GM12878 (cell line): Measurements from ENCODE around the gene IZUMO1. TPM values are rescaled to one million over a fixed set of nuclear protein-coding genes. Genes with fewer than 3 reads are reported as not detected.

Source experiments
- CREM ChIP-seq: IDR thresholded peaks from 2 replicates; pipeline ENCODE4 v1.6.1; 2014; ENCODE audit warnings: antibody characterized with exemption, low read depth
- ELK1 ChIP-seq: IDR thresholded peaks from 2 replicates; pipeline ENCODE4 v1.6.1; 2012; ENCODE audit warnings: low read depth, low read length, improper control_type of control experiment
- GABPA ChIP-seq: IDR thresholded peaks from 2 replicates; pipeline ENCODE4 v1.6.1; 2014; ENCODE audit warnings: antibody characterized with exemption, low read depth, mild to moderate bottlenecking, inconsistent platforms
- IKZF2 ChIP-seq, 2 experiments: fragments of 450-650 bp; IDR thresholded peaks; 2 replicates each; pipeline ENCODE4 v1.6.1; 2017; ENCODE audit warnings: mild to moderate bottlenecking in 2 of 2, moderate library complexity in 2 of 2
- KDM1A ChIP-seq: fragments of 200-600 bp; sonication (generic); IDR thresholded peaks from 2 replicates; pipeline ENCODE4 v1.6.1; 2016; ENCODE audit warnings: borderline replicate concordance
- MEF2A ChIP-seq: IDR thresholded peaks from 2 replicates; pipeline ENCODE4 v1.6.1; 2011; ENCODE audit warnings: low read depth, mild to moderate bottlenecking, low read length, moderate library complexity; ENCODE audit not compliant: insufficient read depth
- MEF2B ChIP-seq: fragments of 450-650 bp; IDR thresholded peaks from 2 replicates; pipeline ENCODE4 v1.6.1; 2018; ENCODE audit warnings: mild to moderate bottlenecking, moderate library complexity; ENCODE audit not compliant: partially characterized antibody, poor library complexity, severe bottlenecking
- MXI1 ChIP-seq: fragments of 150-350 bp; IDR thresholded peaks from 2 replicates; pipeline ENCODE4 v1.6.1; 2011; ENCODE audit warnings: low read depth, mild to moderate bottlenecking, inconsistent platforms, low read length, improper control_type of control experiment
- MYB ChIP-seq: fragments of 150-350 bp; IDR thresholded peaks from 2 replicates; pipeline ENCODE4 v1.6.1; 2014; ENCODE audit warnings: mild to moderate bottlenecking, low read depth, low read length, borderline replicate concordance
- NFYA ChIP-seq: IDR thresholded peaks from 2 replicates; pipeline ENCODE4 v1.6.1; 2011; ENCODE audit warnings: low read depth, mild to moderate bottlenecking, low read length, improper control_type of control experiment, borderline replicate concordance
- RB1 ChIP-seq: fragments of 450-650 bp; formaldehyde crosslinking; IDR thresholded peaks from 2 replicates; pipeline ENCODE4 v1.6.1; 2017; ENCODE audit warnings: mild to moderate bottlenecking, borderline replicate concordance
- RFX5 ChIP-seq: IDR thresholded peaks from 2 replicates; pipeline ENCODE4 v1.6.1; 2011; ENCODE audit warnings: low read depth, low read length, improper control_type of control experiment
- SMAD1 ChIP-seq: fragments of 450-650 bp; IDR thresholded peaks from 2 replicates; pipeline ENCODE4 v1.6.1; 2018; ENCODE audit warnings: mild to moderate bottlenecking, low read depth; ENCODE audit not compliant: partially characterized antibody
- SREBF1 ChIP-seq: IDR thresholded peaks from 2 replicates; pipeline ENCODE4 v1.6.1; 2012; ENCODE audit warnings: mild to moderate bottlenecking, low read length
- SREBF2 ChIP-seq: IDR thresholded peaks from 2 replicates; pipeline ENCODE4 v1.6.1; 2012; ENCODE audit warnings: mild to moderate bottlenecking, low read length
- STAT1 ChIP-seq: fragments of 450-650 bp; conservative IDR thresholded peaks from 2 replicates; pipeline ENCODE4 v1.6.1; 2014; ENCODE audit warnings: antibody characterized with exemption, mild to moderate bottlenecking
- TAF1 ChIP-seq: IDR thresholded peaks from 2 replicates; pipeline ENCODE4 v1.6.1; 2011; ENCODE audit warnings: mild to moderate bottlenecking, low read depth, low read length, borderline replicate concordance
- YY1 ChIP-seq: IDR thresholded peaks from 2 replicates; pipeline ENCODE4 v1.6.1; 2011; ENCODE audit warnings: low read depth, mild to moderate bottlenecking, low read length
- ZBTB11 ChIP-seq: fragments of 450-650 bp; formaldehyde crosslinking; IDR thresholded peaks from 2 replicates; pipeline ENCODE4 v1.5.0; 2022; ENCODE audit warnings: mild to moderate bottlenecking, missing genetic modification characterization
- ZNF622 ChIP-seq: fragments of 450-650 bp; IDR thresholded peaks from 2 replicates; pipeline ENCODE4 v1.6.1; 2017; ENCODE audit warnings: mild to moderate bottlenecking, inconsistent platforms
- polyA plus RNA-seq, 11 experiments: library from polyadenylated mRNA; depleted of rRNA in 4 of 11; unstranded in 6 of 11; stranded (reverse) in 5 of 11; fragments of >200 nt; fragmentation: Nextera tagmentation in 4 of 11; fragmentation: Illumina TruSeq in 1 of 11; extraction: Ambion mirVana in 4 of 11; extraction: Trizol in 1 of 11; gene quantifications; 1 replicate in 1 of 11; 2 replicates in 10 of 11; pipeline versions ENCODE4 v1.2.1 to v1.2.3, GENCODE V29; 2011 to 2016; ENCODE audit warnings: inconsistent platforms in 2 of 11, missing spikeins in 2 of 11, low read depth in 1 of 11
- total RNA-seq, 4 experiments: library from RNA; depleted of rRNA in 3 of 4; stranded (reverse); fragments of >200 nt in 3 of 4; fragmentation: Illumina TruSeq in 1 of 4; extraction: Trizol in 1 of 4; gene quantifications; 2 replicates each; pipeline versions ENCODE4 v1.2.1 to v1.2.3, GENCODE V29; 2013 to 2021
- TF ChIP-seq, protein P1 (sequence below): fragments of 450-650 bp; IDR thresholded peaks from 2 replicates; pipeline ENCODE4 v1.6.1; 2017; ENCODE audit warnings: mild to moderate bottlenecking, low read depth, inconsistent platforms; ENCODE audit not compliant: poor library complexity, severe bottlenecking

Gene IZUMO1
- total and polyA plus RNA-seq, 10 of the 15 experiments (the other 5 are each of a cell fraction or from before 2014, with no cell fraction given), result not detected

DNA sequence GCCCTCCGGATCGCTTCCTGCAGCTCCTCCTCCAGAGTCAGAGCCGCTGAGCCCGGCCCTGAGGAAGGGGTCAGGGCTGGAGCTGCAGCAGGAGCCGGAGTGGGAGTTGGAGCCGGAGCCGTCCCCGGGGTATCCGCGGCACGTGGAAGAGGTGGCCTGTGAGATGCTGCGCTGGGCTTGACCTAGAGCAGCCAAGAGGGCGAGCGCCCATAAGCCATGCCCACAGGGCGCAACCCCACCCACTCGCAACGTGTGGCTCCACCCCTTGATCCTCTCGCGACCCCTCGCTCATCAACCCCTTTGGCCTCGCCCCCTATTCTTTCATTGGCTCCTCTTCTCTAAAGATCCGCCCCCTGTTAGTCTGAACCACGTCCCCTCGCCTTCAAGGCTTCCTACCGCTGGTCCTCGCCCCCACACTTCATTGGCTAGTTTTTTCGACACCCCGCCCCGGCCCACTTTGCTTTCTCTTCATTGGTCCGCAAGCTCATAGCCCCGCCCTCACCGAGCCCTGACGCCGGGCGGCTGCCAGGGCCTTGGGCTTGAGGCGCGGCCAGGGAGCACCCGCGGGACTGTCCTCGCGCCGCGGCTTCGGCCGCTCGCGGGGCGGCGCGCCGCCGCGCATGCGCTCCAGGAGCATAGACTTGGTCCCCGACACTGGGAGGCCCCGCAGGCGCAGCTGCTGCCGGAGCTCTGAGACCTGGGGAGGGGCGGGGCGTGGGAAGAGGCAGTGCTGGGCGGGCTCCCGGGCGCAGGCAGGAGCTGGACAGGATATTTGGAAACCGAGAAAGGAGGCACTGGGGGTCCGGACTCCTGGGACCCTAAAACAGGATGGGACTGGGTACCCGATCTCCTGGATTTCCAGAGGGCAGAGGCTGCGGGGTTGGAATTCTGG lies 32.6 kb downstream of the IZUMO1 start (continued):
- TF ChIP-seq ZBTB11 (CRISPR knock-in tag) (no peak), TAF1 (peak; percentile 35; the same call in 1 of the 2 replicates), ZNF622 (no peak), KDM1A (no peak), RFX5 (peak; percentile 63; the same call in 1 of the 2 replicates), YY1 (no peak), NFYA (no peak), GABPA (no peak), MEF2A (no peak), MEF2B (no peak), SREBF2 (no peak), IKZF2 (IDR thresholded peaks at IDR 0.05) (no peak; a peak in 1 of 4 replicates), MXI1 (no peak; the same call in 1 of the 2 replicates), RB1 (0 out of 2 replicates have a peak, but pooled peaks have one; percentile 34), MYB (no peak), CREM (peak; percentile 42; the same call in 1 of the 2 replicates), SREBF1 (no peak), STAT1 (no peak), SMAD1 (no peak), ELK1 (no peak)
- TF ChIP-seq, protein P1, sequence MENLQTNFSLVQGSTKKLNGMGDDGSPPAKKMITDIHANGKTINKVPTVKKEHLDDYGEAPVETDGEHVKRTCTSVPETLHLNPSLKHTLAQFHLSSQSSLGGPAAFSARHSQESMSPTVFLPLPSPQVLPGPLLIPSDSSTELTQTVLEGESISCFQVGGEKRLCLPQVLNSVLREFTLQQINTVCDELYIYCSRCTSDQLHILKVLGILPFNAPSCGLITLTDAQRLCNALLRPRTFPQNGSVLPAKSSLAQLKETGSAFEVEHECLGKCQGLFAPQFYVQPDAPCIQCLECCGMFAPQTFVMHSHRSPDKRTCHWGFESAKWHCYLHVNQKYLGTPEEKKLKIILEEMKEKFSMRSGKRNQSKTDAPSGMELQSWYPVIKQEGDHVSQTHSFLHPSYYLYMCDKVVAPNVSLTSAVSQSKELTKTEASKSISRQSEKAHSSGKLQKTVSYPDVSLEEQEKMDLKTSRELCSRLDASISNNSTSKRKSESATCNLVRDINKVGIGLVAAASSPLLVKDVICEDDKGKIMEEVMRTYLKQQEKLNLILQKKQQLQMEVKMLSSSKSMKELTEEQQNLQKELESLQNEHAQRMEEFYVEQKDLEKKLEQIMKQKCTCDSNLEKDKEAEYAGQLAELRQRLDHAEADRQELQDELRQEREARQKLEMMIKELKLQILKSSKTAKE, result no peak
